GM12801 (cell line): Measurements from ENCODE around the gene SSBP4.

Experiments used
- CTCF ChIP-seq: IDR thresholded peaks from one replicate; pipeline ENCODE4 v1.5.1; 2011; ENCODE audit warnings: control low read depth; ENCODE audit not compliant: insufficient read length; ENCODE audit errors: extremely low read depth

The SSBP4 gene

GRCh38 chr19:18415178-18415867 is 3.9 kb upstream of the SSBP4 start:
- no peak for TF ChIP-seq CTCF

- TF ChIP-seq CTCF = no peak
These were observed 2.4 kb upstream of the SSBP4 start for GRCh38 chr19:18416778-18417249.

GRCh38 chr19:18417250-18418028 is 1.8 kb upstream of the SSBP4 start:
- no peak for TF ChIP-seq CTCF

- TF ChIP-seq CTCF = no peak
These were observed 1.1 kb upstream of the SSBP4 start for GRCh38 chr19:18418029-18418482.

GRCh38 chr19:18418483-18419194 is 559 bp upstream of the SSBP4 start:
- TF ChIP-seq CTCF = no peak

- TF ChIP-seq CTCF = no peak
These were observed 682 bp downstream of the SSBP4 start for GRCh38 chr19:18419699-18420460.

- no peak for TF ChIP-seq CTCF
These were observed 1.7 kb downstream of the SSBP4 start for GRCh38 chr19:18420930-18421329.
